WTC11 (cell line): ENCODE measurements around the gene IQCK. TPM values are rescaled to one million over a fixed set of nuclear protein-coding genes. Genes with fewer than 3 reads are reported as not detected.

Experiments
- ATAC-seq: fragments of 200-7000 bp; cut with Tn5 transposase; 2 replicates; pipeline ENCODE4 v1.10.0; 2021; ENCODE audit warnings: mild to moderate bottlenecking, moderate library complexity
- CTCF ChIA-PET: fragments of 300-600 bp; sonication (Branson Sonifier 250); formaldehyde crosslinking; loops from one replicate; lab custom pipeline; 2021; ENCODE audit warnings: antibody characterized with exemption; lab: Charles Lee
- POLR2A ChIA-PET: fragments of 350-600 bp; sonication (Branson Sonifier 250); formaldehyde crosslinking; loops from one replicate; lab custom pipeline; 2021; ENCODE audit warnings: antibody characterized with exemption; lab: Charles Lee
- DNase-seq: peaks from one replicate; pipeline ENCODE4 v3.0.0; 2021; ENCODE audit warnings: low spot score
- H3K27ac Mint-ChIP-seq: 2 replicates; pipeline ENCODE4 v1.8.0; 2021; ENCODE audit warnings: mixed read lengths
- H3K27me3 Mint-ChIP-seq: 2 replicates; pipeline ENCODE4 v1.8.0; 2021; ENCODE audit warnings: low read depth, mild to moderate bottlenecking, moderate library complexity, mixed read lengths
- H3K36me3 Mint-ChIP-seq: 2 replicates; pipeline ENCODE4 v1.8.0; 2021; ENCODE audit warnings: mixed read lengths
- H3K4me1 Mint-ChIP-seq: 2 replicates; pipeline ENCODE4 v1.8.0; 2022; ENCODE audit warnings: mixed read lengths
- H3K4me3 Mint-ChIP-seq: 2 replicates; pipeline ENCODE4 v1.8.0; 2021; ENCODE audit warnings: mild to moderate bottlenecking, moderate library complexity, mixed read lengths
- H3K9me3 Mint-ChIP-seq: 2 replicates; pipeline ENCODE4 v1.8.0; 2021; ENCODE audit warnings: mixed read lengths
- AFF4 ChIP-seq: sonication (generic); formaldehyde crosslinking; IDR thresholded peaks from 2 replicates; pipeline ENCODE4 v1.8.1; 2023; ENCODE audit warnings: mild to moderate bottlenecking, missing genetic modification reagents, borderline replicate concordance
- ATF6 ChIP-seq: sonication (generic); formaldehyde crosslinking; IDR thresholded peaks from 2 replicates; pipeline ENCODE4 v1.8.1; 2023; ENCODE audit warnings: mild to moderate bottlenecking, missing genetic modification reagents
- CBFB ChIP-seq: sonication (generic); formaldehyde crosslinking; IDR thresholded peaks from 2 replicates; pipeline ENCODE4 v1.8.1; 2022; ENCODE audit warnings: mild to moderate bottlenecking, low read depth, missing genetic modification reagents
- CDX4 ChIP-seq: fragments of 250-450 bp; sonication (Bioruptor Pico); IDR thresholded peaks from 2 replicates; pipeline ENCODE4 v1.9.0; 2021; ENCODE audit warnings: moderate library complexity, mild to moderate bottlenecking, inconsistent platforms, borderline replicate concordance
- CREM ChIP-seq: sonication (generic); formaldehyde crosslinking; IDR thresholded peaks from 2 replicates; pipeline ENCODE4 v1.8.1; 2022; ENCODE audit warnings: mild to moderate bottlenecking, missing genetic modification reagents, moderate library complexity
- E2F4 ChIP-seq: sonication (generic); formaldehyde crosslinking; IDR thresholded peaks from 2 replicates; pipeline ENCODE4 v1.8.1; 2022; ENCODE audit warnings: low read depth, mild to moderate bottlenecking, moderate library complexity, missing genetic modification reagents, borderline replicate concordance
- E2F5 ChIP-seq: sonication (generic); formaldehyde crosslinking; IDR thresholded peaks from 2 replicates; pipeline ENCODE4 v1.8.1; 2022; ENCODE audit warnings: mild to moderate bottlenecking, moderate library complexity, missing genetic modification reagents
- ESRRA ChIP-seq: sonication (generic); formaldehyde crosslinking; IDR thresholded peaks from 2 replicates; pipeline ENCODE4 v1.8.1; 2022; ENCODE audit warnings: mild to moderate bottlenecking, missing genetic modification reagents, borderline replicate concordance
- FOXP4 ChIP-seq: sonication (generic); formaldehyde crosslinking; IDR thresholded peaks from 2 replicates; pipeline ENCODE4 v1.8.0; 2022; ENCODE audit warnings: mild to moderate bottlenecking, missing genetic modification reagents
- MAX ChIP-seq: sonication (generic); formaldehyde crosslinking; IDR thresholded peaks from 2 replicates; pipeline ENCODE4 v1.8.0; 2022; ENCODE audit warnings: mild to moderate bottlenecking, missing genetic modification reagents
- NFATC4 ChIP-seq: fragments of 250-450 bp; sonication (Bioruptor Pico); IDR thresholded peaks from 2 replicates; pipeline ENCODE4 v1.9.0; 2021; ENCODE audit warnings: mild to moderate bottlenecking
- NFE2L1 ChIP-seq: sonication (generic); formaldehyde crosslinking; IDR thresholded peaks from 2 replicates; pipeline ENCODE4 v1.8.1; 2023; ENCODE audit warnings: missing genetic modification reagents
- SMAD4 ChIP-seq: sonication (generic); formaldehyde crosslinking; IDR thresholded peaks from 2 replicates; pipeline ENCODE4 v1.8.0; 2022; ENCODE audit warnings: mild to moderate bottlenecking, missing genetic modification reagents
- TEAD1 ChIP-seq: sonication (generic); formaldehyde crosslinking; IDR thresholded peaks from 2 replicates; pipeline ENCODE4 v1.8.0; 2022; ENCODE audit warnings: mild to moderate bottlenecking, missing genetic modification reagents
- TEAD4 ChIP-seq: sonication (generic); formaldehyde crosslinking; IDR thresholded peaks from 2 replicates; pipeline ENCODE4 v1.8.0; 2022; ENCODE audit warnings: mild to moderate bottlenecking, missing genetic modification reagents
- ZBTB21 ChIP-seq: sonication (generic); formaldehyde crosslinking; IDR thresholded peaks from 2 replicates; pipeline ENCODE4 v1.8.1; 2023; ENCODE audit warnings: mild to moderate bottlenecking, missing genetic modification reagents, borderline replicate concordance
- ZNF232 ChIP-seq: sonication (generic); formaldehyde crosslinking; IDR thresholded peaks from 2 replicates; pipeline ENCODE4 v1.8.0; 2022; ENCODE audit warnings: mild to moderate bottlenecking, missing genetic modification reagents
- ZNF317 ChIP-seq: sonication (generic); formaldehyde crosslinking; IDR thresholded peaks from 2 replicates; pipeline ENCODE4 v1.8.1; 2023; ENCODE audit warnings: low read depth, mild to moderate bottlenecking, moderate library complexity, missing genetic modification reagents, borderline replicate concordance
- ZNF671 ChIP-seq: fragments of 250-450 bp; sonication (Bioruptor Pico); IDR thresholded peaks from 2 replicates; pipeline ENCODE4 v1.8.0; 2021; ENCODE audit warnings: mild to moderate bottlenecking
- ZSCAN18 ChIP-seq: fragments of 250-450 bp; sonication (Bioruptor Pico); IDR thresholded peaks from 2 replicates; pipeline ENCODE4 v2.1.2; 2022; ENCODE audit warnings: mild to moderate bottlenecking, moderate library complexity
- total RNA-seq: library from RNA; stranded (reverse); gene quantifications from 3 replicates; pipeline ENCODE4 v1.2.3, GENCODE V29; 2021

IQCK gene
- total RNA-seq, 1 experiment from 2014 or later = 5.8 TPM

- ChIA-PET CTCF (interaction anchor here (1.5 kb wide), 1 partner anchor 14 kb away, joined by 3 read pairs; no protein-coding TSS in a partner anchor), POLR2A (no interaction called here)
- Mint-ChIP-seq H3K9me3 (no peaks in the 10 kb centered on the region), H3K36me3 (peaks cover 63% of the 10 kb centered on the region), H3K4me1 (peaks cover 24% of the 10 kb centered on the region), H3K27me3 (no peaks in the 10 kb centered on the region), H3K4me3 (no peak overlapping the region), H3K27ac (peak overlapping the region; percentile 94)
- DNase-seq (no peak), ATAC-seq (no peak)
- TF ChIP-seq CBFB (CRISPR knock-in tag) (no peak), NFE2L1 (CRISPR knock-in tag) (no peak), ZNF671 (CRISPR knock-in tag) (no peak), TEAD1 (CRISPR knock-in tag) (no peak), ZNF317 (no peak), ESRRA (CRISPR knock-in tag) (no peak), FOXP4 (CRISPR knock-in tag) (no peak), E2F5 (CRISPR knock-in tag) (no peak), NFATC4 (CRISPR knock-in tag) (no peak)
These were observed 150.3 kb downstream of the IQCK start for GRCh38 chr16:19868421-19868820.

GRCh38 chr16:19871721-19872120, 153.7 kb downstream of the IQCK start:
- Mint-ChIP-seq H3K9me3 (no peaks in the 10 kb centered on the region), H3K27ac (no peak overlapping the region; the same call in none of the 2 replicates), H3K27me3 (no peaks in the 10 kb centered on the region), H3K4me1 (peaks cover 36% of the 10 kb centered on the region), H3K36me3 (peaks cover 58% of the 10 kb centered on the region), H3K4me3 (no peak overlapping the region)
- ChIA-PET CTCF (no interaction called here), POLR2A (no interaction called here)
- ATAC-seq = no peak
- TF ChIP-seq ATF6 (CRISPR knock-in tag) = no peak
- TF ChIP-seq CREM (CRISPR knock-in tag) = no peak
- no peak for TF ChIP-seq E2F4 (CRISPR knock-in tag)
- no peak for TF ChIP-seq ZBTB21 (CRISPR knock-in tag)
- TF ChIP-seq ZSCAN18 (CRISPR knock-in tag) = no peak
- TF ChIP-seq MAX (CRISPR knock-in tag) = no peak
- no peak for TF ChIP-seq FOXP4 (CRISPR knock-in tag)
- TF ChIP-seq CDX4 (CRISPR knock-in tag) = no peak
- TF ChIP-seq AFF4 = no peak
- no peak for TF ChIP-seq ZNF232 (CRISPR knock-in tag)
- TF ChIP-seq TEAD4 (CRISPR knock-in tag) = no peak
- TF ChIP-seq SMAD4 = no peak
- DNase-seq = no peak
